Measurements from ENCODE around the gene KIAA0513.

The KIAA0513 gene

DNA sequence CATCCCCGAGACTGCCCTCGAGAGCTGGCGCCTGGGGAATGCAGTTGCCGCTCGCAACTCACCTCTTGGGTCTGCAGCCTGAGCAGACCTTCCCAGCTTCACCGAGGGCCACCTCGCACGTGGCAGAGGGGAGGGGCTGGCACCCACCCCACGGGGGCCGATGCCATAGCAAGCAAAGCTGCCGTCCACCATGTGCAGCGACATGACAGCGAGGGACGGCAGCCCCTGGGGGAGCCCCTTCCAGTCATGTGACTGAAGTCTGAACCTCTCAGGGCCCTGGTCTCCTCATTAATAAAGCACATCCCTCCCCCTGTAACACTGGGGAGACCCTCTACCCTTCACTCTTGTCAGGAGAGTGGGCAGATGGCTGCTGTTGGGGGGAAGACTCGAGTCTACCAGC is 54.2 kb downstream of the KIAA0513 start:
- TF ChIP-seq, protein P1, sequence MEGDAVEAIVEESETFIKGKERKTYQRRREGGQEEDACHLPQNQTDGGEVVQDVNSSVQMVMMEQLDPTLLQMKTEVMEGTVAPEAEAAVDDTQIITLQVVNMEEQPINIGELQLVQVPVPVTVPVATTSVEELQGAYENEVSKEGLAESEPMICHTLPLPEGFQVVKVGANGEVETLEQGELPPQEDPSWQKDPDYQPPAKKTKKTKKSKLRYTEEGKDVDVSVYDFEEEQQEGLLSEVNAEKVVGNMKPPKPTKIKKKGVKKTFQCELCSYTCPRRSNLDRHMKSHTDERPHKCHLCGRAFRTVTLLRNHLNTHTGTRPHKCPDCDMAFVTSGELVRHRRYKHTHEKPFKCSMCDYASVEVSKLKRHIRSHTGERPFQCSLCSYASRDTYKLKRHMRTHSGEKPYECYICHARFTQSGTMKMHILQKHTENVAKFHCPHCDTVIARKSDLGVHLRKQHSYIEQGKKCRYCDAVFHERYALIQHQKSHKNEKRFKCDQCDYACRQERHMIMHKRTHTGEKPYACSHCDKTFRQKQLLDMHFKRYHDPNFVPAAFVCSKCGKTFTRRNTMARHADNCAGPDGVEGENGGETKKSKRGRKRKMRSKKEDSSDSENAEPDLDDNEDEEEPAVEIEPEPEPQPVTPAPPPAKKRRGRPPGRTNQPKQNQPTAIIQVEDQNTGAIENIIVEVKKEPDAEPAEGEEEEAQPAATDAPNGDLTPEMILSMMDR (IDR thresholded peaks at IDR 0.05), result no peak
- Histone ChIP-seq H3K4me3 (ENCODE audit: low read depth in 1 of 2, low read length in 1 of 2) (no peak overlapping the region), H3K27ac (no peak overlapping the region), H3K4me1 (ENCODE audit: control insufficient read depth in 1 of 2, insufficient read depth in 1 of 2, low read depth in 1 of 2, low read length in 1 of 2) (peaks cover 27 to 30% of the 10 kb centered on the region in 2 experiments), H3K36me3 (peaks cover 94% of the 10 kb centered on the region), H3K27me3 (peaks cover 22% of the 10 kb centered on the region), H3K9me3 (no peaks in the 10 kb centered on the region)

GRCh38 chr16:85082173-85083050 is 54.8 kb downstream of the KIAA0513 start:
- Histone ChIP-seq H3K27me3 (peaks cover 22% of the 10 kb centered on the region), H3K4me1 (ENCODE audit: control insufficient read depth in 1 of 2, insufficient read depth in 1 of 2, low read depth in 1 of 2, low read length in 1 of 2) (peaks cover 20 to 24% of the 10 kb centered on the region in 2 experiments), H3K9me3 (no peaks in the 10 kb centered on the region), H3K27ac (peak overlapping the region; percentile 33), H3K36me3 (peaks cover 94% of the 10 kb centered on the region), H3K4me3 (ENCODE audit: low read depth in 1 of 2, low read length in 1 of 2) (no peak overlapping the region)
- TF ChIP-seq, protein P1 (IDR thresholded peaks at IDR 0.05), result no peak

DNA sequence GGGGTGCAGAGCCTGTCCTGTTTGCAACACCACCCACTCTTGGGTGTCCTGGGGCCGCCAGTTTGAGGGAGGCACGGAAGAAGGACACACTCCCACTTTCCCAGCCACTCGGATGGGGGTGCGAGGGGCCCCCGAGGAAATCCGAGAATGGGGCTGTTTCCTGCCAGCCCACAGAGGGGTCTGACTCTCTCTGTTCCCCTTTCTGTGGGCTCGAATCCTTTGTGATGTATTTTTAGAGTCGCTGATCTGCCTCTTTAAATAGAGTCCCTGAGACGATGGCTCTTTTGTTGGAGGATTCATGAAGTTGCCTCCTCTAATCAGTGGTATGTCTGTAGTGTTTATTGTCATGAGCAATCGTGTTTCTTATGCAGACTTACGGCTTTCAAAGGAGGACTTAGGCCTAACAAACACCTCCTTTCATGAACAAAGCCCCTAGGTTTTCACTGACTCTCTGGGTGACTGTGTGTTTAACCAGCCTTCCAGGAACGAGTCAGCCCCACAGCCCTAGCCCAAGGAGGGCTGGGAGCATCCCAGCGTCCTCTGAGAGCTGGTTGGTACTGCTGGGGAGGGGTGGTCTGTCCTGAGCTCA is 55.5 kb downstream of the KIAA0513 start:
- TF ChIP-seq, protein P1 (IDR thresholded peaks at IDR 0.05), result no peak
- H3K9me3 ChIP-seq, result no peaks in the 10 kb centered on the region
- peaks cover 13 to 16% of the 10 kb centered on the region in 2 experiments for H3K4me1 ChIP-seq (ENCODE audit: control insufficient read depth in 1 of 2, insufficient read depth in 1 of 2, low read depth in 1 of 2, low read length in 1 of 2)
- H3K27ac ChIP-seq, result peak overlapping the region; percentile 35
- H3K27me3 ChIP-seq, result peaks cover 22% of the 10 kb centered on the region
- H3K36me3 ChIP-seq, result peaks cover 94% of the 10 kb centered on the region
- H3K4me3 ChIP-seq (ENCODE audit: low read depth in 1 of 2, low read length in 1 of 2), result no peak overlapping the region

- H3K9me3 ChIP-seq, result no peaks in the 10 kb centered on the region
- TF ChIP-seq, protein P1 (IDR thresholded peaks at IDR 0.05), result no peak
- peaks cover 9 to 14% of the 10 kb centered on the region in 2 experiments for H3K4me1 ChIP-seq (ENCODE audit: control insufficient read depth in 1 of 2, insufficient read depth in 1 of 2, low read depth in 1 of 2, low read length in 1 of 2)
- peaks cover 94% of the 10 kb centered on the region for H3K36me3 ChIP-seq
- no peak overlapping the region for H3K27ac ChIP-seq
- H3K27me3 ChIP-seq, result peaks cover 22% of the 10 kb centered on the region
- H3K4me3 ChIP-seq (ENCODE audit: low read depth in 1 of 2, low read length in 1 of 2), result no peak overlapping the region
Measured at GRCh38 chr16:85084841-85085510, 57.4 kb downstream of the KIAA0513 start.

GRCh38 chr16:85085721-85086120 is 58.1 kb downstream of the KIAA0513 start:
- H3K4me3 ChIP-seq (ENCODE audit: low read depth in 1 of 2, low read length in 1 of 2), result no peak overlapping the region
- no peaks in the 10 kb centered on the region for H3K9me3 ChIP-seq
- H3K27me3 ChIP-seq, result peaks cover 22% of the 10 kb centered on the region
- peaks cover 12 to 16% of the 10 kb centered on the region in 2 experiments for H3K4me1 ChIP-seq (ENCODE audit: control insufficient read depth in 1 of 2, insufficient read depth in 1 of 2, low read depth in 1 of 2, low read length in 1 of 2)
- H3K27ac ChIP-seq, result no peak overlapping the region
- peaks cover 94% of the 10 kb centered on the region for H3K36me3 ChIP-seq
- TF ChIP-seq, protein P1 (IDR thresholded peaks at IDR 0.05), result no peak
